NOMO-1 treated with DMSO at 0.1 percent for 48 hours (cell line): Measurements from ENCODE around the gene POT1.

ENCODE experiments used
- DNase-seq: peaks from one replicate; lab custom pipeline; 2025; ENCODE audit not compliant: unreplicated experiment; lab: John Stamatoyannopoulos, UW

POT1 gene

DNA sequence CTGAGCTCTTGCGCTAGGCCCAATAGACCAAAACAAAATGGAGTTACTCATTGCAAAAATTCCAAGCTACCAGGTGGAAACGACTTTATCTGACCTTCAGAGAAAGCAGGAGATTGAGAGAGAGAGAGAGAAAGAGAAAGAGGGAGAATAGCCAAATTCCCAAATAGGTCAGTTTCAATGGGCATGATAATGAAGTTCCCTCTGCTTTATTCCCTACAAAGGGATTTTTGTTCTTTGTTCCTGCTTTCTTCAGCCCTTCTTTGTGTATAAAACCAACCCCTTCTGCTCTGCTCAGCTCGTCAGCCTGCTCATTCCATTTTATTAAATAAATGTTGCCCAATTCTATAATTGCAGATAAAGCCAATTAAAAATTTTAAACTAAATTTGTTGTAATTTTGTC is 119.0 kb downstream of the POT1 start:
- DNase-seq, result no peak

DNA sequence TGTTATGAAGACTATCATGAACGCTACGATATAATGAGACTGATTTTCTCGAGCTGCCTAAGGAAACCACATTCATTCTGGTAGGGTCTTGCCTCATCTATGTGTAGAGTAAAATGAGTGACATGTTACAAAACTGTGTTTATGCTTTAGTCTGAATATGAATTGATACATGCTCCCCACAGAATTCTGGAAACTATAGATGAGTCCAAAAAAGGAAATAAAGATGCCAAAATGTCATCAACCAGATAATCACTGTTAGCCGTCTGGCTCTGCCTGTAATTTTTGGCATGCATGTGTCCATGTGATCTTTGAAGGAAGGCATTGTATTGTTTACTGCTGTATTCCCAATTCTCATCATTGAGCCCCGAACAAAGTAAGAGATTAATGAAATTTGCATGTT is 121.4 kb downstream of the POT1 start:
- DNase-seq, result no peak

- no peak for DNase-seq
Measured at GRCh38 chr7:124801330-124801895, 128.2 kb downstream of the POT1 start.

- DNase-seq, result no peak
Measured at GRCh38 chr7:124800386-124800785, 129.2 kb downstream of the POT1 start.

DNA sequence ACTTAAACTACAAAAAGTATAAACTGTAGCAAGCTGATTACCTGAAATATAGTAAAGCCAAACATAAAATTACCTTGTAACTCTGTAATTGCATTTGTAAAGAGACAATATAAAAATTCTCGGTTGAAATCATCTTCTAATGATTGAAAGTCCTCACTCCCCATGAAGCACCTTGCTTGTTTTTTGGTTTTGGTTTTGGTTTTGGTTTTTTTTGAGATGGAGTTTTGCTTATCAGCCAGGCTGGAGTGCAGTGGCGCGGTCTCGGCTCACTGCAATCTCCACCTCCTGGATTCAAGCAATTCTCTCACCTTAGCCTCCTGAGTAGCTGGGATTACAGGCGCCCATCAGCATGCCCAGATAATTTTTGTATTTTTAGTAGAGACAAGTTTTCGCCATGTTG is 130.2 kb downstream of the POT1 start:
- DNase-seq, result no peak

DNA sequence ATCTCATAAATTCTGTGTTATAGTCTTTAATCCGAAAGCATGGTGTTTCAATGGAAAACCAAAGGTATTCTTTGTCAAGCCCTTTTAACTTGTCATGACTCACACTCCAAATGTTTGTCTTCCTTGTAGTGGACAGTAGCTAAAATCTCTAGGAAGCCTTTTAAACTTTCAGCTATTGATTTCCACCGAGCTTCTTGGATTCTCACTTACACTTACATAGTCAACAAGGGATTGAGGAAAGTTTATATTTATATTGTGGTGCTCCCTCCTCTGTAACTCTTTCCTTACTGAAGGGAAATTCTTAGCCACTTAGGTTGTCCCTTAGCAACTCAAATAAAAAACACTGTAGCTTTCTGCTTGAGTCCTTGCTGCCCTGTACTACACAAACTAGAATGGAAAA is 132.9 kb downstream of the POT1 start:
- no peak for DNase-seq

- DNase-seq, result no peak
Measured at GRCh38 chr7:124792696-124793095, 136.9 kb downstream of the POT1 start.

GRCh38 chr7:124792002-124792401 is 137.6 kb downstream of the POT1 start:
- no peak for DNase-seq

DNA sequence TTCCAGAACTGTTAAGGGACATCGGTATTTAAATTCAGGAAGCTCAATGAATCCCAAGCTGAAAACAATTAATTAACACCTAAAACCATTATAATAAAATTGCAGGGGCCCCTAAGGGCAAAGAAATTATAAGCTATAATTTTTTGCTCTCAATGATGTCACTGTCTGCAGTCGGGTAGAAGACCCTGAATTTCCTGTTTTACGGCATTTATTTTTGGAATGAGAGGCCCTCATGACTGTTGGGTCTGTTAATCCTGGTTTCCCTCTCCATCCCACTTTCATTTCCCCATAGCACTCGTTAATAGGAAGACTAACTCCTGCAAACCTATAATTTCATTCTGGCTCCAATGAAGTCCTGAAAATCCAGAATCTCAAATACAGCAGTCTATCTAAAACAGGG is 138.2 kb downstream of the POT1 start:
- DNase-seq, result no peak

DNA sequence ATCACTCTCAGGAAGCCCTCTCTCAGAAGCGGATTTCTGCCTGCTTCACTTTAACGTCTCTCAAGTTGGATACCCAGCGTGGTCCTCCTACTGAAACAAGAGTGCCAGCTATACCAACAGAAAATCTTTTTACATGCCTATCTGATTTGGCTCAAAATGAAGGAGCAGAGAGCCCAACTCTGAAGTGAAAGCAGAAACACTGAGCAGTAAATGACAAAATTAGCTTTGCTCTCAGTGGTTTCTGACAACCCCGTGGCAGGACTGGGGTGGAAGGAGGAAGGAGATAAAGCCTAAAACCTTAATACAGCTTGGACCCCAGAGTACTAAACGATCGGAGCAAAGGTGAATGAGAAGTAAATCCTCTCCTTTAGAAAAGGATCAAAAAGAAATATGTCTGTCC is 139.0 kb downstream of the POT1 start:
- peak; percentile 13 for DNase-seq

DNA sequence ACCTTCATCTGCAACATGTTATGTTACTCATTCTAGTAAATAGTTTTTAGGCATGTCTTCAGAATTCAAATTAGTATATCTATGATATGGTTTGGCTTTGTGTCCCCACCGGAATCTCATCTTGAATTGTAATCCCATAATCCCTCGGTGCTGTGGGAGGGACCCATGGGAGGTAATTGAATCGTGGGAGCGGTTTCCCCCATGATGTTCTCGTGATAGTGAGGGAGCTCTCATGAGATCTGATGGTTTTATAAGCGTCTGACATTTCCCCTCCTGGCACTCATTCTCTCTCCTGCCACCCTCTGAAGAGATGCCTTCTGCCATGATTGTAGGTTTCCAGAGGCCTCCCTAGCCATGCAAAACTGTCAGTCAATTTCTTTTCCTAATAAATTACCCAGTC is 143.6 kb downstream of the POT1 start:
- DNase-seq, result no peak

- peak; percentile 3 for DNase-seq
Measured at GRCh38 chr7:124784879-124785818, 144.5 kb downstream of the POT1 start.

DNA sequence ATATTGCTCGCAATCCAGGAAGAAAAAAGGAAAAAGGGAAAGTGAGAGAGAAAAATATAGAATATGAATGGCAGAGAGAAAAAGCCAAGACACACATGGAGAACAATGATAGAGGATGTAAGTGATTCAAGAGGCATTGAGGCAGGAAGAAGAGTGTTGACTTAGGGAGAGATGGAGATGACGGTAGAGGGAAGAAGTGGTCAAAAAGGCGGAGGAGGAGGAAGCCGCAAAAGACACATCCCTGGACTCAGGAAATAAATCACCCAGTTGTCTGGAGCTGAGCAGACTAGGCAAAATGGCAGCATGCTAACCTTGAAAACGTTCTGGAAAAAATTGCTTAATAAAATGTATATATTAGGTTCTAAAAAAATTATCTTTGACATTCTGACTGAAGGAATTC is 146.4 kb downstream of the POT1 start:
- DNase-seq, result no peak

DNA sequence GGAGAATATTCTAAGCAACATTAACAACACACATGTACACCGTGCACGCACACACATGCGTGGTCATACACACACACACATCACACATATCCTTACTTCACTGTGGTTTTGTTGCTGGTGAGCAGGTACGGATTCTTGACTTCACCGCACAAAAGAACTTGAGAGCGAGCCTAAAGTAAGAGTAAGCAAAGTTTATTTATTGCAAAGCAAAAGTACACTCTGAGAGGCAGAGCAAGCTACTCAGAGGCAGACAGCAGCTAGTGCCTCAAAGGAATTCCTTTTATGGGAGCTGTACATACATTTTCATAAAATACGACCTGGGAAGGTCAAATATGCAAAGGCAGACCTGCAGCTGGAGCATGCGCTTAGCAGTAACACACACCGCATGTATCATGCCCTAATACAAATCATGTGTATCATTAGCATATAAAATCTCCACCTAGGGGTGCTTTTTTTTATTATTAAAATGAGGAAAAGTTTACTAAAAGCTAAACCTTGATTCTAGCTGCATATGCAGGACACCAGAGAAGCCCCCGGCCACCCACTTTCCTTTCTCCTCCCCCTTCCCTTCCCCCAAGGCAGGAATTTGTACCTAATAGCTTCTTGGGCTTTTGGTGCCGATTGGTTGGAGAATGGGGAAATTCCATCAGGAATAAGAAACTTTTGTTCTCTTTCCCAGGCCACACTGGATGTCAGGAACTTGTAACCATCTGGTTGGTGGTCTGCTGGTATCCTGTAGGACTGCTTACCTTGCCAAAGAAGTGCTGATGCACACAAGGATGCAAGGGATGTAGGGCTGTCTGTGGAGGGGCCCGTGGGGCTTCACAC is 147.5 kb downstream of the POT1 start:
- DNase-seq, result no peak

DNA sequence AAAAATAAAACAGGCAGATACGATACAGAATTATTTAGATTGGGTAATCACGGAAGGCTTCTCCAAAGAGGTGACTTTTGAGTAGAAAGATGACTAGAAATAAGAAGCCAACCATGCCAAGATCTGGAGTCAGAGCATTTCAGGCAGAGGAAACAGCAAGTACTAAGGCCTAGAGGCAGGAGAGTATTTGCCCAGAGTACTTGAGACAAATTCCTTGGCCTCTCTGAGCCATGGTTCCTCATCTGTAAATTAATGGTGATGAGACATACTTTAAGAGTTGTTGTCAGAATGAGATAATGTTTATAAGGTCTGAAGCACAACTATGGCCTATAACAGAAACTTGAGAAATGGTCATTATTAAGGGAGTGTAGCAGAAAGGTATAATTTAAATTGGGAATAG is 148.2 kb downstream of the POT1 start:
- no peak for DNase-seq

DNA sequence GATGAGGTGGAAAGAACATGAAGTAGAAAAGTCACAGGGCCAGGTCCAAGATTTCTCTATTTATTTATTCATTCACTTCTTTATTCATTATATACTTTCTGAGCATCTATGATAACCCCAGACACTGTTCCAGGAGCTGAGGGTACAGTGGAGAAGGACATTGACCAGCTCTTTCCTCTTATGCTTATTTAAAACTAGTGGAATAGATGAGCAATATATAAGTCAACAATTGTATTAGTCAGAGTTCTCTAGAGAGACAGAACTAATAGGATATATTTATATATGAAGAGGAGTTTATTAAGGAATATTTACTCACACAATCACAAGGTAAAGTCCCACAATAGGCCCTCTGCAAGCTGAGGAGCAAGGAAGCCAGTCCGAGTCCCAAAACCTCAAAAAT is 149.0 kb downstream of the POT1 start:
- no peak for DNase-seq

DNA sequence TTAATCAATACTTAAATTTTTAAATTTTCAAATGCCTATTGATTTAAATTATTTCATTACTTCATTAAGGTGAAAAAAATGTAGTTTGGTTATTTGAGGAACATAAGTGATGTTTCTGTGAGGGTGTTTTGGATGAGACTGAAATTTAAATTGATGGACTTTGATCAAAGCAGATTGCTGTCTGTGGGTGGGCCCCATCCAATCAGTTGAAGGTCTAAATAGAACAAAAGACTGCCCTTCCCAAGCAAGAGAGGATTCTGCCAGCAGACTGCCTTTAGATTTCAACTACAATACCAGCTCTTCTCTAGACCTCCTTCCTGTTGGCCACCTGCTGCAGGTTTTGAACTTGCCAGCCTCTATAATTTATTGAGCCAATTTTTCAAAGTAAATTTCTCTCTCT is 149.6 kb downstream of the POT1 start:
- no peak for DNase-seq

DNA sequence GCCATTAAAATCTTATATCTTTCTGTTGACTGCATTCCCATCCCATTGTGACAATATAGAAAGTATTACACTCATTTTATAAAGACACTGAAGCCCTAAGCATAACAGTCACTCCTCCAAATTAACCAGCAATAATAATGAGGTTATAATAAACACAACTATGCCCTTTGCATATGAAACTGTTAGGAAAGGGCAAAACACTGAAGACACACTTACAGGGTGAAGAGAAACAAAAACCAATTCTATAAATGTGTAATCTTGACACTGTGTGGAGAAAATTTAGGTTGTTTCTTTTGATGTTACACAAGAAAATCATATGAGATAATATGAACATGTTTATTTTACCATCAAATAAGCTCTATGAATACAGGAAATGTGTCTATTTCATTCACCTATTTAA is 150.0 kb downstream of the POT1 start:
- DNase-seq, result no peak

DNA sequence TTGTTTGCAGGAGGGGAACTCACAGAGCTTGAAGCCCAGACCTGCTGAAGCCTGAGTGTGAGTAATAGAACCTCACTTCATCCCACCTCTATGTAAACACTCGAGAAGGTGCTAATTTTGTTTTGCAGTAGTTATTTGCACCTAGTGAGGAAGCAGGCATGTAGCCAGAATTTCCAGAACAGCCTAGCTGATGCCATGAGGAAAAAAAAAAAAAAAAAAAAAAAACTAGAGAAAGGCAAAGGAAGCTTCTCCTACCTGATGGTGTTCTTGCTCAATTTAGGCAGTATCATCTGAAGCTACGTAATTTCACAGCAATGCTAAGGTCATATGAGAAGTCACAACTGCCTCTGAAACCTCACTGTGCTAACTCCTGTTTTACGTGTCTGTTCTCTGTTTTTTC is 150.4 kb downstream of the POT1 start:
- no peak for DNase-seq

- no peak for DNase-seq
Measured at GRCh38 chr7:124777268-124777667, 152.4 kb downstream of the POT1 start.

DNA sequence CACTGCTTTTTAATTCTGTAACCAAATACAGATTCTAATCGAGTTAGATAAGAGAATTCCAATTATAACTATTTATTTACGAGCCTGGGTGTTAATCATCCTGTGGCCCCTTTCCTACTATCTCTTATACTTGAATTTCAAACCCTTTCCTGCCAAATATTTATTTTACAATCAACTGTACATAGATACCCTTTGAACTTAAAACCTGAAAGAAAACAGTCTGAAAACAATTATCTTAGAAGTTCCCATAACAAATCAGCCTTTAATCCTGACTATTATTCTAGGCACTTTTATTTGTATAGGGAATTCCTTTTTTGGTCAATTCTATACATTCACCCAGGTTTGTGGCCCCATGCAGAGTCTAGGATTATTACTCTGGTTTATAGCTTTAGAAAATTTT is 153.5 kb downstream of the POT1 start:
- DNase-seq, result no peak

DNA sequence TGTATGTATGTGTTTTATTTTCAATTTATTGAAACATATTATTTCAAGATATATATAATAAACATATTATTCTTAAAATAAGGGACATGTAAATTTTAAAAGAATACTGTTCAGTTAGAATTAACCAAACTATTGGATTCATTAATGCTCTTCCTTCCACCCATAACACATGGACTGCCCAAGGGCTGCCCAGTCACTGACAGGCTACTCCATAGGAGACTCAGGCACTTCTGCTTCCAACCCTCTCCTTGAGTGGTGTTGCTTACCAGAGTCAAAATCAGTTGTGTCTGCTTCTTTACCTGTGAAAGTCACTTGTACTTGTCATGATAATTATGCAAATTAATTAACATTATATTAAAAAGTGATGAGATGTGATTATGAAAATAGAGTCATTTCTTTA is 154.2 kb downstream of the POT1 start:
- no peak for DNase-seq
